HG03108 (cell line): Measurements from ENCODE around the gene PRKACB.
"Not testable (repeated sequence)": the region's sequence is repeated elsewhere in the genome, so short reads cannot be mapped to it uniquely, and the experiment has no call there.

ENCODE experiments used
- ATAC-seq: cut with Tn5 transposase; IDR thresholded peaks from one replicate; pipeline ENCODE4 v1.9.1; 2021; ENCODE audit warnings: moderate library complexity; ENCODE audit not compliant: unreplicated experiment

Gene PRKACB

GRCh38 chr1:84143796-84144565 lies at the start of gene PRKACB:
PRKACB (plus strand) TSS chr1:84144271; CDS start chr1:84144362, 91 bp downstream.
- peak; percentile 92 for ATAC-seq

- no peak for ATAC-seq
Observed at GRCh38 chr1:84095308-84095707, 48.8 kb upstream of the PRKACB start.

GRCh38 chr1:84096176-84096575 lies 47.9 kb upstream of the PRKACB start:
- no peak for ATAC-seq

GRCh38 chr1:84101204-84101603 lies 42.9 kb upstream of the PRKACB start:
- no peak for ATAC-seq

GRCh38 chr1:84103197-84103992 lies 40.7 kb upstream of the PRKACB start:
- peak; percentile 73 for ATAC-seq

- not testable (repeated sequence) for ATAC-seq
Observed at GRCh38 chr1:84107538-84107937, 36.5 kb upstream of the PRKACB start.

GRCh38 chr1:84107955-84108354 lies 36.1 kb upstream of the PRKACB start:
- ATAC-seq = no peak

- no peak for ATAC-seq
Observed at GRCh38 chr1:84108900-84109578, 35.0 kb upstream of the PRKACB start.

- no peak for ATAC-seq
Observed at GRCh38 chr1:84110629-84111028, 33.4 kb upstream of the PRKACB start.

- no peak for ATAC-seq
Observed at GRCh38 chr1:84116558-84116957, 27.5 kb upstream of the PRKACB start.

- ATAC-seq = no peak
Observed at GRCh38 chr1:84117868-84118267, 26.2 kb upstream of the PRKACB start.

- ATAC-seq = no peak
Observed at GRCh38 chr1:84121360-84121759, 22.7 kb upstream of the PRKACB start.

GRCh38 chr1:84122780-84123382 lies 21.2 kb upstream of the PRKACB start:
- ATAC-seq = no peak

GRCh38 chr1:84133479-84133878 lies 10.6 kb upstream of the PRKACB start:
- ATAC-seq = no peak

GRCh38 chr1:84135341-84135740 lies 8.7 kb upstream of the PRKACB start:
- ATAC-seq = no peak

GRCh38 chr1:84141182-84142003 lies 2.7 kb upstream of the PRKACB start:
- no peak for ATAC-seq

GRCh38 chr1:84145068-84145467 lies 997 bp downstream of the PRKACB start:
- ATAC-seq = no peak

- no peak for ATAC-seq
Observed at GRCh38 chr1:84146411-84147032, 2.5 kb downstream of the PRKACB start.

GRCh38 chr1:84148758-84149157 lies 4.7 kb downstream of the PRKACB start:
- no peak for ATAC-seq

GRCh38 chr1:84152649-84153056 lies 8.6 kb downstream of the PRKACB start:
- ATAC-seq = peak; percentile 71
